GM13976 (cell line): ENCODE measurements around the gene ETAA1.

Source experiments
- DNase-seq: peaks from one replicate; pipeline ENCODE4 v3.0.0; 2012; ENCODE audit warnings: low spot score
- in situ Hi-C: fragments of 300-500 bp; cut with MboI; formaldehyde crosslinking; loops from one replicate; pipeline ENCODE4 v1.12.0; 2022; ENCODE audit warnings: low sequenced_read_pairs, mixed read lengths, inconsistent platforms; ENCODE audit not compliant: unreplicated experiment
- TF ChIP-seq, protein P1 (sequence below): IDR thresholded peaks from 2 replicates; pipeline ENCODE4 v1.5.1; 2012; ENCODE audit warnings: borderline replicate concordance, mild to moderate bottlenecking; ENCODE audit not compliant: insufficient read depth; ENCODE audit errors: extremely low read depth, missing control alignments, control extremely low read depth

ETAA1 gene

DNA sequence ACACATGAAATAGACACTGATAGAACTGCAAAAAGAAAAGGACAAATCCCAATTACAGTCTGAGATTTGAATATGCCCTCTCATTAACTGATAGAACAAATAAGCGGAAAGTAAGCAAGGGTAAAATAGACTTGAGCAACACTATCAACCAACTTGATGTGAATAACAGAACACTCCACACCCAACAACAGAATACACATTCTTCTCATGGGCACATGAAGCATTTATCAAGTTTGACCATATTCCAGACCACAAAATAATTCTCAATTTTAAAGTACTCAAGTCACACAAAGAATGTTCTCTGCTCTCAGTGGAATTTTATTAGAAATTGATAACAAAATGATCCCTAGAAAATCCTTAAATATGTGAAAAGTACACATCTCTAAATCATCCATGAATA lies 19.0 kb downstream of the ETAA1 start:
- DNase-seq = no peak
- TF ChIP-seq, protein P1, sequence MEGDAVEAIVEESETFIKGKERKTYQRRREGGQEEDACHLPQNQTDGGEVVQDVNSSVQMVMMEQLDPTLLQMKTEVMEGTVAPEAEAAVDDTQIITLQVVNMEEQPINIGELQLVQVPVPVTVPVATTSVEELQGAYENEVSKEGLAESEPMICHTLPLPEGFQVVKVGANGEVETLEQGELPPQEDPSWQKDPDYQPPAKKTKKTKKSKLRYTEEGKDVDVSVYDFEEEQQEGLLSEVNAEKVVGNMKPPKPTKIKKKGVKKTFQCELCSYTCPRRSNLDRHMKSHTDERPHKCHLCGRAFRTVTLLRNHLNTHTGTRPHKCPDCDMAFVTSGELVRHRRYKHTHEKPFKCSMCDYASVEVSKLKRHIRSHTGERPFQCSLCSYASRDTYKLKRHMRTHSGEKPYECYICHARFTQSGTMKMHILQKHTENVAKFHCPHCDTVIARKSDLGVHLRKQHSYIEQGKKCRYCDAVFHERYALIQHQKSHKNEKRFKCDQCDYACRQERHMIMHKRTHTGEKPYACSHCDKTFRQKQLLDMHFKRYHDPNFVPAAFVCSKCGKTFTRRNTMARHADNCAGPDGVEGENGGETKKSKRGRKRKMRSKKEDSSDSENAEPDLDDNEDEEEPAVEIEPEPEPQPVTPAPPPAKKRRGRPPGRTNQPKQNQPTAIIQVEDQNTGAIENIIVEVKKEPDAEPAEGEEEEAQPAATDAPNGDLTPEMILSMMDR = no peak
- in situ Hi-C loops = no loop called here

DNA sequence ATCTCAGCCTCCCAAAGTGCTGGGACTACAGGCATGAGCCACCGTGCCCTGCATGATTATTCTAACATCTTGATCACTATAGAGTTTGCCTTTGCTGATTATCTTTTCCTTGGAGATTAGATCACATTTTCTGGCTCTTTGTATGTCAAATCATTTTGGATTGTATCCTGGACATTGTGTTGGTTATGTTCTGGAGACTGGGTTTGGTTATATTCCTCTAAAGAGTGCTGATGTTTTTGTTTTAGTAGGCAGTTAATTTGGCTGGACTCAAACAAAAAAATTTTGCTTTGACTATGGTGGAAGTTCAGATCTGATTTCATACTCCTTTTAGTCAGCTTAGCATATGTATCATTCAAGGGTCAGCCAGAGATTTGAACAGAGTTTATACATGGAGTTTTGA lies 26.4 kb downstream of the ETAA1 start:
- TF ChIP-seq, protein P1 = no peak
- in situ Hi-C loops = no loop called here
- DNase-seq = no peak

DNA sequence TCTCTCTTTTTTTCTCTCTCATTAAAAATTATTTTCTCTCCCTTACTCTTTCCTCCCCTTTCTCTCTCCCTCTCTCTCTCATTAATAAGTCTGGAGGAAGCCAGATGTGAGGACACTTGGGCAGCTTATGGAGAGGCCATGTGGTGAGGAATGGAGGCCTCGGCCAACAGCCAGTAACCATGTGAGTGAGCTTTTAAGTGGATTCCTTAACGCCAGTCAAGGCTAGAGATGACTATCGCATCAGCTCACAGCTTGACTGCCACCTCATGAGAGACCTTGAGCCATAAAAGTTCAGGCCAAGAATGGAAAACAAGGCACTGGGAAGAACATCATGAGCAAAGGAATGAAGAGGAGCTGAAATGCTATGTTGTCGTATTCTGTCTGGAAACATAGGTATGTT lies 39.1 kb downstream of the ETAA1 start:
- in situ Hi-C loops = no loop called here
- no peak for DNase-seq
- TF ChIP-seq, protein P1 = no peak

DNA sequence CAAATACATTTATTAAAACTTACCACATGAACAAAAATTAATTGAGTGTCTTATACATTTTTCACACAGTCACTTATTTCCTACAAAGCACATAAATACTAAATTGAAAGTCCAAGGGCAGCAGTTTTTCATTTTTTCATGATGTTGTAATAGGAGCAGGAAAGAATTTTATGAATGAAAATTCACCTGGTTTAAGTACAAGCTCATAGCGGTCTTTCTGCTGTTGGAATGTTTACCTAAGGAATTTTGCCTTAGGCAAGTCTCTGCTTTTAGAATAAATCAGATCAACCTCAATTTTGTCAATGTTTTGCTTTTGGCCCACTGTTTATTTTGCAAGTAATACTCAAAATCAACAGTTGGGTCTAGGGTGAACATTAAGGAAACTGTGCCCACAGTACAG lies 40.0 kb downstream of the ETAA1 start:
- TF ChIP-seq, protein P1 = no peak
- in situ Hi-C loops = no loop called here
- no peak for DNase-seq

DNA sequence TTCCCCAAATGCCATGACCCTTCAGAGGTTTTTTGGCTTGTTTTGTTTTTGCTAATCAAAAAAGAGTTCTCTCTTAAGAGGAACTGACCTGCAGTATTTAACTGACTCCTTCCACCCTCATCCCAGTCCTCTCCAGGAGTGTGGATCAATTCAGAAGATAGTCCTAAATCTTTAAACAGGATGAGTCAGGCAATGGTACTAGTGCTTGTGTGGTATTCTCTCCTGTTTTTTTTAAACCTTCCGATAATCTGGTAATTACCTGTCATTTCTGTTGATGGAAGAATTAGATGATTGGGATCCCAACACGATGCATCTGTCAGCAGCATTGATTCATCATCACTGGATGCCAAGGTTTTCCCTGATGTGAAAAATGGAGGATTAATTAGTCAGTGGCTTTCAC lies 41.2 kb downstream of the ETAA1 start:
- no peak for DNase-seq
- TF ChIP-seq, protein P1 = no peak
- in situ Hi-C loops = no loop called here

DNA sequence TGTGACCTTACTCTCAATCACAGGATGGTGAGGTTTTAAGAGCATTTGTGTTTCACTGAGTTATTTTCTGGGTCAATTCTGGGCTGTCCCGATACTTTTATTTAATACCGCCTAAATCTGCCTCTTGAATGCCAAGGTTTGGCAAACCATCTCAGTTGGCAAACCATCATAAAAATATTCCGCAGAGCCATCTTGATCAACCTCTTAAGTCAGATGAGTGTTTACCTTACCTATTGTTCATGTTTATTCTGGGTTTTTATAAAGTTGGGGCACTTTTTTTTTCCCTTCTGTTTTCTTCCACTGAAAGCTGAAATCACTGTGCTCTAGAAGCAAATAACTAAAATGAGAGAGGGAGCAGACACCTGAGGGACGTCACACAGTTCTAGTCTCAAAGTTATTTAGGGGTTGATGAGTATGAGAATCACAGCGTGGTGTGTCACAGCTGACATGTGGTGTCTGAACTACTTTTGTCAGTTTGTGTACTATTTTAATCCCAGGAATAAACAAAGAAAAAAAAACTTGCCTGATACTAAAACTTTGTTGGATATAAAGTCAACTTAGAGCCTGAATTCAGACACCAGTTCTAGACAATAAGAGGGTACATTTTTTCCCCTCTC lies 48.6 kb downstream of the ETAA1 start:
- TF ChIP-seq, protein P1 = no peak
- in situ Hi-C loops = no loop called here
- DNase-seq = no peak
